Vein endothelial cell (primary cell): ENCODE data around the gene TAF11L3. TPM values are rescaled to one million over a fixed set of nuclear protein-coding genes. Genes with fewer than 3 reads are reported as not detected.

ENCODE experiments used
- small RNA-seq: library from RNA; depleted of rRNA; stranded (forward); fragments of <200 nt; gene quantifications from one replicate; pipeline ENCODE3, GENCODE V24; 2012
- total RNA-seq: library from RNA; depleted of rRNA; stranded (reverse); fragments of >200 nt; gene quantifications from 2 replicates; pipeline ENCODE4 v1.2.3, GENCODE V29; 2012

Gene TAF11L3
- not detected in 2 replicates for total RNA-seq

GRCh38 chr5:17518067-17518466, at the start of gene TAF11L3:
TSS of gene TAF11L3 (plus strand) at chr5:17518367.

DNA sequence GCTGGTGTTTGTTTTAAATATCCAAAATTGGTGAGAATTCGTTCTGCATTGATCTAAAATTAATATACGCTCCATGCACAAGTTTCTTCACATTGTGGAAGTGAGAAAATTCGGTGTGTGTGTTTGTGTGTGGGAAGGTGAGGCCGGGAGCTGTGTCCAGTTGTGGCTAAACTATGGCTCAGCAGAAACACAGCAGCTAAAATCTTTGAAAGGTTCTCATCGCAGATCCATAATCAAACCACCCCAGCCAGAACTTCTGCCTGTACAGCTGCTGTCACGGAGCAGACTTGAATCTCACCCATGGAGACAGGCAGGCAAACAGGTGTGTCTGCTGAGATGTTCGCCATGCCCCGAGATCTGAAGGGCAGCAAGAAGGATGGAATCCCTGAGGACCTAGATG, 20.2 kb upstream of the TAF11L3 start, which contains the start of gene TAF11L2:
TAF11L2 (plus strand) TSS at position 301 of the 400 bp plus-strand sequence.

GRCh38 chr5:17521501-17521900, 3.3 kb downstream of the TAF11L3 start, which contains the start of gene TAF11L4:
TSS of gene TAF11L4 (plus strand) at chr5:17521801.

DNA sequence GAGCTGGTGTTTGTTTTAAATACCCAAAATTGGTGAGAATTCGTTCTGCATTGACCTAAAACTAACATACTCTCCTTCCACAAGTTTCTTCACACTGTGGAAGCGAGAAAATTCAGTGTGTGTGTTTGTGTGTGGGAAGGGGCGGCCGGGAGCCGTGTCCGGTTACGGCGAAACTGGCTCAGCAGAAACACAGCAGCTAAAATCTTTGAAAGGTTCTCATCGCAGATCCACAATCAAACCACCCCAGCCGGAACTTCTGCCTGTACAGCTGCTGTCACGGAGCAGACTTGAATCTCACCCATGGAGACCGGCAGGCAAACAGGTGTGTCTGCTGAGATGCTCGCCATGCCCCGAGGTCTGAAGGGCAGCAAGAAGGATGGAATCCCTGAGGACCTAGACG, 6.8 kb downstream of the TAF11L3 start, which contains the start of gene TAF11L5:
TAF11L5 (plus strand) TSS at position 301 of the 400 bp plus-strand sequence.

DNA sequence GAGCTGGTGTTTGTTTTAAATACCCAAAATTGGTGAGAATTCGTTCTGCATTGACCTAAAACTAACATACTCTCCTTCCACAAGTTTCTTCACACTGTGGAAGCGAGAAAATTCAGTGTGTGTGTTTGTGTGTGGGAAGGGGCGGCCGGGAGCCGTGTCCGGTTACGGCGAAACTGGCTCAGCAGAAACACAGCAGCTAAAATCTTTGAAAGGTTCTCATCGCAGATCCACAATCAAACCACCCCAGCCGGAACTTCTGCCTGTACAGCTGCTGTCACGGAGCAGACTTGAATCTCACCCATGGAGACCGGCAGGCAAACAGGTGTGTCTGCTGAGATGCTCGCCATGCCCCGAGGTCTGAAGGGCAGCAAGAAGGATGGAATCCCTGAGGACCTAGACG, 10.2 kb downstream of the TAF11L3 start, which contains the start of gene TAF11L6:
TAF11L6 (plus strand) TSS at position 301 of the 400 bp plus-strand sequence.

Small RNAs within 50 kb of the gene (small RNA-seq; reads per million reads assigned to genes)
- gene AC106774.3: not detected

Other genes with a start within 250 kb of the TAF11L3 start
- gene TAF11L2, start 20.1 kb upstream of the TAF11L3 start, total RNA-seq: not detected in 2 replicates
- not detected in 2 replicates for gene TAF11L4, start 3.4 kb downstream of the TAF11L3 start, total RNA-seq
- gene TAF11L5, start 6.9 kb downstream of the TAF11L3 start, total RNA-seq: not detected in 2 replicates
- not detected in 2 replicates for gene TAF11L6, start 10.3 kb downstream of the TAF11L3 start, total RNA-seq
- not detected in 2 replicates for gene TAF11L7, start 67.4 kb downstream of the TAF11L3 start, total RNA-seq
- not detected in 2 replicates for gene TAF11L8, start 72.6 kb downstream of the TAF11L3 start, total RNA-seq
- not detected in 2 replicates for gene TAF11L9, start 76.0 kb downstream of the TAF11L3 start, total RNA-seq
- gene TAF11L10, start 79.5 kb downstream of the TAF11L3 start, total RNA-seq: not detected in 2 replicates
- gene TAF11L11, start 85.8 kb downstream of the TAF11L3 start, total RNA-seq: not detected in 2 replicates
- gene TAF11L12, start 92.0 kb downstream of the TAF11L3 start, total RNA-seq: not detected in 2 replicates
- gene TAF11L13, start 113.7 kb downstream of the TAF11L3 start, total RNA-seq: not detected in 2 replicates
- gene TAF11L14, start 116.1 kb downstream of the TAF11L3 start, total RNA-seq: not detected in 2 replicates